GM23248 (cell line): ENCODE data around the gene CDO1.

Source experiments
- EZH2 ChIP-seq: fragments of 200-600 bp; sonication (generic); IDR thresholded peaks from 2 replicates; pipeline ENCODE4 v1.6.1; 2018; ENCODE audit warnings: antibody characterized with exemption, mild to moderate bottlenecking; ENCODE audit not compliant: insufficient read depth, poor library complexity, severe bottlenecking
- EZH2phosphoT487 ChIP-seq: fragments of 200-600 bp; sonication (generic); IDR thresholded peaks from 2 replicates; pipeline ENCODE4 v1.6.1; 2018; ENCODE audit warnings: antibody characterized with exemption, moderate library complexity, mild to moderate bottlenecking, low read depth; ENCODE audit not compliant: insufficient read depth

DNA sequence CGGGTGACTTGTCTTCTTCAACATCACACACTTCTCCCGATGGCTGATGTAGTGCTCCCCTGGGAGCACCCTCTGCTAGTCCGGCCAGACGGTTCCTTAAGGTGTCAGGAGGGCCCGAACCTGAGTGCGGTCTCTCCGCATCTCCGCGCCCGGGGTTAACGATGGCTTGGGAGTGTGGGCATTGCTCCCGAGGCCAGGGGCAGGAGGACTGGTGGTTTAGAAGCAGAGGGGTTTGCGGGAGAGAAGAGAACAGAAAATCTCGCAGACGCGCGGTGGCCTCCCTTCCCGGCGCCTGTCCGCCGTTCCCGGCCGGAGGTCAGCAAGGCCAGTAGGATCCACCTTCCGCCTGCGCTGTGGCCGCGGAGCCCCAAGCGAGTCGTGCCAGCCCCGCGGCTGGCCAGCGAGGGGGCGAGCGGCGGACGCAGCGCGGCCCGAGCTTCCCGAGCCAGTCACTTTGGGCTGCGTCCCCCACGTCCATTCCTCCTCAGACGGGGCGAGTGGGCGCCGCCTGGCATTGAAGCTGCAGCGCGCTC is 700 bp downstream of the CDO1 start:
- TF ChIP-seq EZH2 = peak; percentile 27
- TF ChIP-seq EZH2phosphoT487 = no peak
